ENCODE data around the gene ATG4D.

Gene ATG4D

GRCh38 chr19:10543420-10544241, at the start of gene ATG4D:
Gene ATG4D, plus strand, starts transcription at chr19:10543904. Its CDS starts 187 bp downstream, at chr19:10544091.
- no peaks in the 10 kb centered on the region for H3K27me3 ChIP-seq (ENCODE audit: control insufficient read depth in 1 of 2, insufficient read depth in 2 of 2, low read length in 2 of 2)
- peak within 1 kb of the TSS; percentile 86 for H3K4me3 ChIP-seq (ENCODE audit: low read length in 2 of 2)
- H3K4me1 ChIP-seq (ENCODE audit: control insufficient read depth, insufficient read depth, low read length): peaks cover 18% of the 10 kb centered on the region
- H3K9me3 ChIP-seq (ENCODE audit: control insufficient read depth in 2 of 2, low read length in 2 of 2): no peaks in the 10 kb centered on the region
- H3K9ac ChIP-seq (ENCODE audit: low read length in 2 of 2): peak within 1 kb of the TSS; percentile 90 to 94
- peak within 1 kb of the TSS; percentile 76 for H3K27ac ChIP-seq (ENCODE audit: low read length)
- H3K36me3 ChIP-seq (ENCODE audit: control insufficient read depth in 2 of 2, insufficient read depth in 2 of 2, low read length in 2 of 2): peaks cover 5% of the 10 kb centered on the region in 2 donors

- Histone ChIP-seq H3K9ac (ENCODE audit: low read length in 2 of 2) (peak overlapping the region in 1 of 2 donors; percentile 21), H3K4me1 (ENCODE audit: control insufficient read depth, insufficient read depth, low read length) (peaks cover 36% of the 10 kb centered on the region), H3K9me3 (ENCODE audit: control insufficient read depth in 2 of 2, low read length in 2 of 2) (no peaks in the 10 kb centered on the region), H3K36me3 (ENCODE audit: control insufficient read depth in 2 of 2, insufficient read depth in 2 of 2, low read length in 2 of 2) (peaks cover 14 to 31% of the 10 kb centered on the region in 2 donors), H3K27ac (ENCODE audit: low read length) (no peak overlapping the region), H3K27me3 (ENCODE audit: control insufficient read depth in 1 of 2, insufficient read depth in 2 of 2, low read length in 2 of 2) (no peaks in the 10 kb centered on the region), H3K4me3 (ENCODE audit: low read length in 2 of 2) (no peak overlapping the region)
Observed at GRCh38 chr19:10497371-10497770, 46.3 kb upstream of the ATG4D start.

GRCh38 chr19:10499550-10500246, 44.0 kb upstream of the ATG4D start:
- no peaks in the 10 kb centered on the region for H3K27me3 ChIP-seq (ENCODE audit: control insufficient read depth in 1 of 2, insufficient read depth in 2 of 2, low read length in 2 of 2)
- peaks cover 39% of the 10 kb centered on the region for H3K4me1 ChIP-seq (ENCODE audit: control insufficient read depth, insufficient read depth, low read length)
- H3K4me3 ChIP-seq (ENCODE audit: low read length in 2 of 2): no peak overlapping the region
- no peaks in the 10 kb centered on the region for H3K9me3 ChIP-seq (ENCODE audit: control insufficient read depth in 2 of 2, low read length in 2 of 2)
- no peak overlapping the region for H3K27ac ChIP-seq (ENCODE audit: low read length)
- H3K36me3 ChIP-seq (ENCODE audit: control insufficient read depth in 2 of 2, insufficient read depth in 2 of 2, low read length in 2 of 2): peaks cover 14 to 27% of the 10 kb centered on the region in 2 donors
- no peak overlapping the region for H3K9ac ChIP-seq (ENCODE audit: low read length in 2 of 2)

- no peak overlapping the region for H3K4me3 ChIP-seq (ENCODE audit: low read length in 2 of 2)
- peaks cover 39% of the 10 kb centered on the region for H3K4me1 ChIP-seq (ENCODE audit: control insufficient read depth, insufficient read depth, low read length)
- no peaks in the 10 kb centered on the region for H3K9me3 ChIP-seq (ENCODE audit: control insufficient read depth in 2 of 2, low read length in 2 of 2)
- H3K27ac ChIP-seq (ENCODE audit: low read length): no peak overlapping the region
- H3K27me3 ChIP-seq (ENCODE audit: control insufficient read depth in 1 of 2, insufficient read depth in 2 of 2, low read length in 2 of 2): no peaks in the 10 kb centered on the region
- no peak overlapping the region for H3K9ac ChIP-seq (ENCODE audit: low read length in 2 of 2)
- H3K36me3 ChIP-seq (ENCODE audit: control insufficient read depth in 2 of 2, insufficient read depth in 2 of 2, low read length in 2 of 2): peaks cover 10 to 24% of the 10 kb centered on the region in 2 donors
Observed at GRCh38 chr19:10500247-10500592, 43.5 kb upstream of the ATG4D start.

GRCh38 chr19:10501971-10502523, 41.7 kb upstream of the ATG4D start:
- Histone ChIP-seq H3K4me3 (ENCODE audit: low read length in 2 of 2) (peak overlapping the region; percentile 92 to 93), H3K27me3 (ENCODE audit: control insufficient read depth in 1 of 2, insufficient read depth in 2 of 2, low read length in 2 of 2) (no peaks in the 10 kb centered on the region), H3K27ac (ENCODE audit: low read length) (peak overlapping the region; percentile 95), H3K4me1 (ENCODE audit: control insufficient read depth, insufficient read depth, low read length) (peaks cover 43% of the 10 kb centered on the region), H3K9ac (ENCODE audit: low read length in 2 of 2) (peak overlapping the region; percentile 94), H3K9me3 (ENCODE audit: control insufficient read depth in 2 of 2, low read length in 2 of 2) (no peaks in the 10 kb centered on the region), H3K36me3 (ENCODE audit: control insufficient read depth in 2 of 2, insufficient read depth in 2 of 2, low read length in 2 of 2) (peaks cover 7 to 18% of the 10 kb centered on the region in 2 donors)

- Histone ChIP-seq H3K36me3 (ENCODE audit: control insufficient read depth in 2 of 2, insufficient read depth in 2 of 2, low read length in 2 of 2) (peaks cover 7 to 13% of the 10 kb centered on the region in 2 donors), H3K9ac (ENCODE audit: low read length in 2 of 2) (peak overlapping the region; percentile 94), H3K4me1 (ENCODE audit: control insufficient read depth, insufficient read depth, low read length) (peaks cover 40% of the 10 kb centered on the region), H3K9me3 (ENCODE audit: control insufficient read depth in 2 of 2, low read length in 2 of 2) (no peaks in the 10 kb centered on the region), H3K27ac (ENCODE audit: low read length) (peak overlapping the region; percentile 95), H3K27me3 (ENCODE audit: control insufficient read depth in 1 of 2, insufficient read depth in 2 of 2, low read length in 2 of 2) (no peaks in the 10 kb centered on the region), H3K4me3 (ENCODE audit: low read length in 2 of 2) (peak overlapping the region; percentile 92 to 93)
Observed at GRCh38 chr19:10502524-10503001, 41.1 kb upstream of the ATG4D start.

- peak within 1 kb of the TSS; percentile 92 to 93 for H3K4me3 ChIP-seq (ENCODE audit: low read length in 2 of 2)
- peak within 1 kb of the TSS; percentile 94 for H3K9ac ChIP-seq (ENCODE audit: low read length in 2 of 2)
- H3K9me3 ChIP-seq (ENCODE audit: control insufficient read depth in 2 of 2, low read length in 2 of 2): no peaks in the 10 kb centered on the region
- peaks cover 0 to 2% of the 10 kb centered on the region in 2 donors for H3K27me3 ChIP-seq (ENCODE audit: control insufficient read depth in 1 of 2, insufficient read depth in 2 of 2, low read length in 2 of 2)
- H3K4me1 ChIP-seq (ENCODE audit: control insufficient read depth, insufficient read depth, low read length): peaks cover 38% of the 10 kb centered on the region
- H3K36me3 ChIP-seq (ENCODE audit: control insufficient read depth in 2 of 2, insufficient read depth in 2 of 2, low read length in 2 of 2): peaks cover 7 to 13% of the 10 kb centered on the region in 2 donors
- H3K27ac ChIP-seq (ENCODE audit: low read length): peak within 1 kb of the TSS; percentile 95
Observed at GRCh38 chr19:10503002-10503789, 40.5 kb upstream of the ATG4D start, which contains the start of gene KEAP1. Gene KEAP1, minus strand, starts transcription at chr19:10503356. Its CDS starts 3,323 bp downstream, at chr19:10500033.

GRCh38 chr19:10505583-10506229, 38.0 kb upstream of the ATG4D start:
- H3K27me3 ChIP-seq (ENCODE audit: control insufficient read depth in 1 of 2, insufficient read depth in 2 of 2, low read length in 2 of 2): peaks cover 12 to 15% of the 10 kb centered on the region in 2 donors
- peaks cover 19% of the 10 kb centered on the region for H3K4me1 ChIP-seq (ENCODE audit: control insufficient read depth, insufficient read depth, low read length)
- no peak overlapping the region for H3K9ac ChIP-seq (ENCODE audit: low read length in 2 of 2)
- no peaks in the 10 kb centered on the region for H3K9me3 ChIP-seq (ENCODE audit: control insufficient read depth in 2 of 2, low read length in 2 of 2)
- no peak overlapping the region for H3K4me3 ChIP-seq (ENCODE audit: low read length in 2 of 2)
- H3K27ac ChIP-seq (ENCODE audit: low read length): no peak overlapping the region
- no peaks in the 10 kb centered on the region for H3K36me3 ChIP-seq (ENCODE audit: control insufficient read depth in 2 of 2, insufficient read depth in 2 of 2, low read length in 2 of 2)

- H3K4me3 ChIP-seq (ENCODE audit: low read length in 2 of 2): no peak overlapping the region
- no peak overlapping the region for H3K9ac ChIP-seq (ENCODE audit: low read length in 2 of 2)
- no peaks in the 10 kb centered on the region for H3K36me3 ChIP-seq (ENCODE audit: control insufficient read depth in 2 of 2, insufficient read depth in 2 of 2, low read length in 2 of 2)
- peaks cover 8% of the 10 kb centered on the region for H3K4me1 ChIP-seq (ENCODE audit: control insufficient read depth, insufficient read depth, low read length)
- peaks cover 15 to 20% of the 10 kb centered on the region in 2 donors for H3K27me3 ChIP-seq (ENCODE audit: control insufficient read depth in 1 of 2, insufficient read depth in 2 of 2, low read length in 2 of 2)
- H3K27ac ChIP-seq (ENCODE audit: low read length): no peak overlapping the region
- H3K9me3 ChIP-seq (ENCODE audit: control insufficient read depth in 2 of 2, low read length in 2 of 2): no peaks in the 10 kb centered on the region
Observed at GRCh38 chr19:10508036-10508435, 35.7 kb upstream of the ATG4D start.

Measured in stomach smooth muscle (tissue), 2 donors.